Activated CD4-positive, CD25-positive, alpha-beta regulatory T cell treated with anti-CD3 and anti-CD28 coated beads, Interleukin-2, amount 50 U/mL, for 72 hours (primary cell): ENCODE results near the gene DYRK1A.
"Not testable (repeated sequence)": the region's sequence is repeated elsewhere in the genome, so short reads cannot be mapped to it uniquely, and the experiment has no call there.

Experiments
- DNase-seq: peaks from one replicate; pipeline ENCODE4 v3.0.0; 2021

The DYRK1A gene

GRCh38 chr21:37530901-37531351 is 164.4 kb downstream of the DYRK1A start:
- no peak for DNase-seq

GRCh38 chr21:37531431-37531932 is 164.9 kb downstream of the DYRK1A start:
- no peak for DNase-seq

GRCh38 chr21:37532868-37533780 is 166.6 kb downstream of the DYRK1A start:
- no peak for DNase-seq

GRCh38 chr21:37534431-37534830 is 167.9 kb downstream of the DYRK1A start:
- DNase-seq: no peak

- no peak for DNase-seq
Observed at GRCh38 chr21:37535130-37535529, 168.6 kb downstream of the DYRK1A start.

- no peak for DNase-seq
Observed at GRCh38 chr21:37535672-37536071, 169.1 kb downstream of the DYRK1A start.

- no peak for DNase-seq
Observed at GRCh38 chr21:37536616-37537278, 170.2 kb downstream of the DYRK1A start.

GRCh38 chr21:37537391-37537996 is 170.9 kb downstream of the DYRK1A start:
- no peak for DNase-seq

GRCh38 chr21:37538971-37539590 is 172.5 kb downstream of the DYRK1A start:
- DNase-seq: no peak

- not testable (repeated sequence) for DNase-seq
Observed at GRCh38 chr21:37541128-37541527, 174.6 kb downstream of the DYRK1A start.

- DNase-seq: no peak
Observed at GRCh38 chr21:37542512-37542911, 175.9 kb downstream of the DYRK1A start.

- DNase-seq: no peak
Observed at GRCh38 chr21:37546299-37546908, 179.8 kb downstream of the DYRK1A start.

- DNase-seq: no peak
Observed at GRCh38 chr21:37546949-37547614, 180.5 kb downstream of the DYRK1A start.

- DNase-seq: no peak
Observed at GRCh38 chr21:37547615-37548200, 181.1 kb downstream of the DYRK1A start.

GRCh38 chr21:37548521-37548981 is 182.0 kb downstream of the DYRK1A start:
- no peak for DNase-seq

- not testable (repeated sequence) for DNase-seq
Observed at GRCh38 chr21:37549730-37550129, 183.2 kb downstream of the DYRK1A start.

GRCh38 chr21:37550157-37550556 is 183.6 kb downstream of the DYRK1A start:
- DNase-seq: no peak

GRCh38 chr21:37550618-37551330 is 184.2 kb downstream of the DYRK1A start:
- no peak for DNase-seq

GRCh38 chr21:37551331-37551992 is 184.9 kb downstream of the DYRK1A start:
- no peak for DNase-seq

GRCh38 chr21:37551993-37552355 is 185.4 kb downstream of the DYRK1A start:
- DNase-seq: no peak
